Liver (tissue), 9 donors: Measurements from ENCODE around the gene NKAIN2. TPM values are rescaled to one million over a fixed set of nuclear protein-coding genes. Genes with fewer than 3 reads are reported as not detected.

Source experiments
- DNase-seq: peaks from one replicate; pipeline ENCODE4 v3.0.0-alpha.2; 2017; ENCODE audit warnings: low spot score
- H3K27ac ChIP-seq, 2 donors: one replicate each; pipeline ENCODE4 v1.7.0; 2013; ENCODE audit warnings: inconsistent platforms in 2 of 2, low read length in 2 of 2, control low read depth in 1 of 2, low read depth in 1 of 2, mild to moderate bottlenecking in 1 of 2
- H3K27me3 ChIP-seq, 4 donors: one replicate each; pipeline versions ENCODE4 v1.6.1 to v1.7.0; 2013; ENCODE audit warnings: low read length in 3 of 4, inconsistent platforms in 1 of 4, mild to moderate bottlenecking in 1 of 4, moderate library complexity in 1 of 4; ENCODE audit not compliant: control insufficient read depth in 4 of 4, insufficient read depth in 4 of 4
- H3K36me3 ChIP-seq, 4 donors: one replicate each; pipeline versions ENCODE4 v1.6.1 to v1.7.0; 2013; ENCODE audit warnings: low read length in 3 of 4, mild to moderate bottlenecking in 3 of 4, low read depth in 1 of 4, moderate library complexity in 1 of 4; ENCODE audit not compliant: control insufficient read depth in 4 of 4, insufficient read depth in 3 of 4
- H3K4me1 ChIP-seq, 4 donors: one replicate each; pipeline versions ENCODE4 v1.6.1 to v1.7.0; 2013; ENCODE audit warnings: low read length in 3 of 4, mild to moderate bottlenecking in 3 of 4, moderate library complexity in 1 of 4; ENCODE audit not compliant: control insufficient read depth in 4 of 4, insufficient read depth in 4 of 4
- H3K4me3 ChIP-seq, 3 donors: one replicate each; pipeline versions ENCODE4 v1.6.1 to v1.7.0; 2013; ENCODE audit warnings: low read length in 3 of 3, control low read depth in 1 of 3, low read depth in 1 of 3, mild to moderate bottlenecking in 1 of 3
- H3K9ac ChIP-seq, 2 donors: one replicate each; pipeline ENCODE4 v1.7.0; 2013; ENCODE audit warnings: low read length in 2 of 2, mild to moderate bottlenecking in 2 of 2, moderate library complexity in 2 of 2, control low read depth in 1 of 2, low read depth in 1 of 2
- H3K9me3 ChIP-seq, 4 donors: one replicate each; pipeline versions ENCODE4 v1.6.1 to v1.7.0; 2013; ENCODE audit warnings: low read length in 3 of 4; ENCODE audit not compliant: control insufficient read depth in 4 of 4
- ATF3 ChIP-seq: IDR thresholded peaks from 2 replicates; pipeline ENCODE4 v1.6.1; 2016; ENCODE audit warnings: antibody characterized with exemption
- CTCF ChIP-seq: fragments of 150-350 bp; IDR thresholded peaks from 2 replicates; pipeline ENCODE4 v1.5.1; 2017; ENCODE audit warnings: improper control_type of control experiment, low read depth, low read length; ENCODE audit not compliant: missing input control
- EGR1 ChIP-seq, 2 donors: IDR thresholded peaks; 2 replicates each; pipeline ENCODE4 v1.6.1; 2016 to 2018; ENCODE audit warnings: antibody characterized with exemption in 2 of 2, low read depth in 2 of 2
- FOXA1 ChIP-seq: IDR thresholded peaks from 2 replicates; pipeline ENCODE4 v1.6.1; 2016; ENCODE audit warnings: antibody characterized with exemption
- FOXA2 ChIP-seq: IDR thresholded peaks from 2 replicates; pipeline ENCODE4 v1.6.1; 2016; ENCODE audit warnings: antibody characterized with exemption
- GABPA ChIP-seq, 2 donors: IDR thresholded peaks in 1 of 2; conservative IDR thresholded peaks in 1 of 2; 2 replicates each; pipeline ENCODE4 v1.6.1; 2016; ENCODE audit warnings: antibody characterized with exemption in 2 of 2, mild to moderate bottlenecking in 1 of 2, moderate library complexity in 1 of 2
- HNF4A ChIP-seq, 2 donors: conservative IDR thresholded peaks; 2 replicates each; pipeline ENCODE4 v1.6.1; 2016; ENCODE audit warnings: antibody characterized with exemption in 2 of 2, mild to moderate bottlenecking in 2 of 2
- HNF4G ChIP-seq: IDR thresholded peaks from 2 replicates; pipeline ENCODE4 v1.6.1; 2016; ENCODE audit warnings: antibody characterized with exemption
- JUND ChIP-seq, 2 donors: IDR thresholded peaks; 2 replicates each; pipeline ENCODE4 v1.6.1; 2016; ENCODE audit warnings: antibody characterized with exemption in 2 of 2
- MAX ChIP-seq: IDR thresholded peaks from 2 replicates; pipeline ENCODE4 v1.6.1; 2016; ENCODE audit warnings: antibody characterized with exemption
- NR2F2 ChIP-seq: IDR thresholded peaks from 2 replicates; pipeline ENCODE4 v1.6.1; 2016; ENCODE audit warnings: antibody characterized with exemption
- RAD21 ChIP-seq, 2 donors: IDR thresholded peaks; 2 replicates each; pipeline ENCODE4 v1.6.1; 2016; ENCODE audit warnings: antibody characterized with exemption in 2 of 2, mild to moderate bottlenecking in 2 of 2
- REST ChIP-seq: IDR thresholded peaks from 2 replicates; pipeline ENCODE4 v1.6.1; 2016; ENCODE audit warnings: antibody characterized with exemption, mild to moderate bottlenecking
- RXRA ChIP-seq, 2 donors: IDR thresholded peaks; 2 replicates each; pipeline ENCODE4 v1.6.1; 2017 to 2018; ENCODE audit warnings: antibody characterized with exemption in 2 of 2, mild to moderate bottlenecking in 1 of 2
- SP1 ChIP-seq: IDR thresholded peaks from 2 replicates; pipeline ENCODE4 v1.6.1; 2018; ENCODE audit warnings: antibody characterized with exemption, mild to moderate bottlenecking
- TAF1 ChIP-seq: conservative IDR thresholded peaks from 2 replicates; pipeline ENCODE4 v1.6.1; 2016; ENCODE audit warnings: antibody characterized with exemption, mild to moderate bottlenecking
- YY1 ChIP-seq: IDR thresholded peaks from 2 replicates; pipeline ENCODE4 v1.6.1; 2016; ENCODE audit warnings: antibody characterized with exemption, mild to moderate bottlenecking
- ZBTB33 ChIP-seq: IDR thresholded peaks from 2 replicates; pipeline ENCODE4 v1.6.1; 2016; ENCODE audit warnings: antibody characterized with exemption
- WGBS: extraction: QIAGEN DNeasy Blood & Tissue Kit; methylation state at CpG from one replicate; pipeline ENCODE4 v1.1.7; 2013; 5-methylcytosine and 5-hydroxymethylcytosine counted together
- polyA plus RNA-seq, 2 donors: library from polyadenylated mRNA; stranded (reverse) in 1 of 2; unstranded in 1 of 2; fragments of 200-250 nt in 1 of 2; fragments of >200 nt in 1 of 2; fragmentation: Nextera tagmentation in 1 of 2; extraction: Ambion mirVana in 1 of 2; gene quantifications; one replicate each; pipeline versions ENCODE4 v1.2.1 to v1.2.3, GENCODE V29; 2013 to 2015
- total RNA-seq, 2 donors: library from RNA; depleted of rRNA; stranded (reverse); fragments of >200 nt; gene quantifications; one replicate each; pipeline ENCODE4 v1.2.3, GENCODE V29; 2014
- donor health status: healthy.
- donor health status: healthy.
- donor health status: healthy.
- donor health status: healthy.
- donor health status: healthy.

The NKAIN2 gene
- total and polyA plus RNA-seq, 4 donors = 0.05 to 0.14 TPM; not detected in 2

GRCh38 chr6:124546601-124547000 is 742.9 kb downstream of the NKAIN2 start:
- H3K36me3 ChIP-seq = no peaks in the 10 kb centered on the region
- 47% methylated on average over 2 of the region's 2 CpGs for WGBS
- no peak overlapping the region for H3K27ac ChIP-seq
- H3K9me3 ChIP-seq = no peaks in the 10 kb centered on the region
- TF ChIP-seq REST (no peak), FOXA1 (no peak), ZBTB33 (no peak), YY1 (no peak), HNF4A (conservative IDR thresholded peaks at IDR 0.05) (no peak), HNF4G (no peak), GABPA (IDR thresholded peaks at IDR 0.05 in 1 of 2, conservative IDR thresholded peaks at IDR 0.05 in 1 of 2) (no peak), JUND (IDR thresholded peaks at IDR 0.05) (no peak), CTCF (no peak), SP1 (no peak), NR2F2 (no peak), MAX (no peak), TAF1 (no peak), EGR1 (IDR thresholded peaks at IDR 0.05; ENCODE audit: low read depth in 2 of 2) (no peak), RXRA (IDR thresholded peaks at IDR 0.05) (no peak), ATF3 (no peak), FOXA2 (no peak), RAD21 (IDR thresholded peaks at IDR 0.05) (no peak)
- H3K27me3 ChIP-seq = no peaks in the 10 kb centered on the region
- no peak overlapping the region for H3K9ac ChIP-seq
- H3K4me1 ChIP-seq = no peaks in the 10 kb centered on the region
- no peak overlapping the region for H3K4me3 ChIP-seq
- no peak for DNase-seq
